ENCODE measurements around the gene OR13J1. TPM values are rescaled to one million over a fixed set of nuclear protein-coding genes. Genes with fewer than 3 reads are reported as not detected.

Gene OR13J1
- total RNA-seq, 1 donor from 2014 or later: not detected

GRCh38 chr9:35845824-35846771, 24.1 kb downstream of the OR13J1 start:
- Mint-ChIP-seq H3K4me3 (ENCODE audit: unreplicated experiment) (no peak overlapping the region), H3K27me3 (ENCODE audit: unreplicated experiment) (peaks cover 5% of the 10 kb centered on the region), H3K27ac (ENCODE audit: unreplicated experiment) (no peak overlapping the region), H3K36me3 (ENCODE audit: unreplicated experiment) (peaks cover 9% of the 10 kb centered on the region), H3K9me3 (ENCODE audit: unreplicated experiment) (no peaks in the 10 kb centered on the region), H3K4me1 (ENCODE audit: low read depth, unreplicated experiment) (peaks cover 17% of the 10 kb centered on the region)
- no peak for TF ChIP-seq CTCF (IDR thresholded peaks at IDR 0.05; ENCODE audit: partially characterized antibody, unreplicated experiment)
- DNase-seq: no peak

- no peak for DNase-seq
- H3K27ac Mint-ChIP-seq (ENCODE audit: unreplicated experiment): no peak overlapping the region
- peaks cover 8% of the 10 kb centered on the region for H3K27me3 Mint-ChIP-seq (ENCODE audit: unreplicated experiment)
- H3K4me3 Mint-ChIP-seq (ENCODE audit: unreplicated experiment): no peak overlapping the region
- peaks cover 9% of the 10 kb centered on the region for H3K36me3 Mint-ChIP-seq (ENCODE audit: unreplicated experiment)
- peaks cover 17% of the 10 kb centered on the region for H3K4me1 Mint-ChIP-seq (ENCODE audit: low read depth, unreplicated experiment)
- no peak for TF ChIP-seq CTCF (IDR thresholded peaks at IDR 0.05; ENCODE audit: partially characterized antibody, unreplicated experiment)
- peaks cover 5% of the 10 kb centered on the region for H3K9me3 Mint-ChIP-seq (ENCODE audit: unreplicated experiment)
These were observed 25.5 kb downstream of the OR13J1 start for GRCh38 chr9:35844628-35845270.

GRCh38 chr9:35842795-35843194, 27.4 kb downstream of the OR13J1 start:
- no peak for TF ChIP-seq CTCF (IDR thresholded peaks at IDR 0.05; ENCODE audit: partially characterized antibody, unreplicated experiment)
- peaks cover 5% of the 10 kb centered on the region for H3K9me3 Mint-ChIP-seq (ENCODE audit: unreplicated experiment)
- peaks cover 12% of the 10 kb centered on the region for H3K36me3 Mint-ChIP-seq (ENCODE audit: unreplicated experiment)
- H3K4me1 Mint-ChIP-seq (ENCODE audit: low read depth, unreplicated experiment): peaks cover 15% of the 10 kb centered on the region
- H3K27me3 Mint-ChIP-seq (ENCODE audit: unreplicated experiment): peaks cover 8% of the 10 kb centered on the region
- DNase-seq: no peak
- no peak overlapping the region for H3K4me3 Mint-ChIP-seq (ENCODE audit: unreplicated experiment)
- H3K27ac Mint-ChIP-seq (ENCODE audit: unreplicated experiment): no peak overlapping the region

GRCh38 chr9:35842020-35842745, 28.0 kb downstream of the OR13J1 start:
- H3K4me1 Mint-ChIP-seq (ENCODE audit: low read depth, unreplicated experiment): peaks cover 12% of the 10 kb centered on the region
- no peak overlapping the region for H3K4me3 Mint-ChIP-seq (ENCODE audit: unreplicated experiment)
- DNase-seq: no peak
- peaks cover 5% of the 10 kb centered on the region for H3K9me3 Mint-ChIP-seq (ENCODE audit: unreplicated experiment)
- no peak overlapping the region for H3K27ac Mint-ChIP-seq (ENCODE audit: unreplicated experiment)
- no peak for TF ChIP-seq CTCF (IDR thresholded peaks at IDR 0.05; ENCODE audit: partially characterized antibody, unreplicated experiment)
- H3K27me3 Mint-ChIP-seq (ENCODE audit: unreplicated experiment): peaks cover 9% of the 10 kb centered on the region
- peaks cover 6% of the 10 kb centered on the region for H3K36me3 Mint-ChIP-seq (ENCODE audit: unreplicated experiment)
